Esophagus (tissue), 2 donors: ENCODE data around the gene MAN1C1. TPM values are rescaled to one million over a fixed set of nuclear protein-coding genes. Genes with fewer than 3 reads are reported as not detected.

ENCODE experiments used
- H3K27ac ChIP-seq, 2 donors: one replicate each; pipeline ENCODE4 v1.5.1; 2013; ENCODE audit warnings: low read depth in 2 of 2, mild to moderate bottlenecking in 2 of 2, inconsistent platforms in 1 of 2, low read length in 1 of 2, moderate library complexity in 1 of 2
- H3K27me3 ChIP-seq, 2 donors: one replicate each; pipeline ENCODE4 v1.6.1; 2013; ENCODE audit warnings: low read length in 2 of 2, control low read depth in 1 of 2, mild to moderate bottlenecking in 1 of 2; ENCODE audit not compliant: insufficient read depth in 2 of 2, control insufficient read depth in 1 of 2
- H3K36me3 ChIP-seq, 2 donors: one replicate each; pipeline ENCODE4 v1.6.1; 2013; ENCODE audit warnings: low read length in 1 of 2; ENCODE audit not compliant: control insufficient read depth in 2 of 2, insufficient read depth in 2 of 2
- H3K4me1 ChIP-seq, 2 donors: one replicate each; pipeline ENCODE4 v1.6.1; 2013; ENCODE audit warnings: low read length in 1 of 2; ENCODE audit not compliant: control insufficient read depth in 2 of 2, insufficient read depth in 2 of 2
- H3K4me3 ChIP-seq, 2 donors: one replicate each; pipeline ENCODE4 v1.5.1; 2013; ENCODE audit warnings: low read length in 2 of 2, mild to moderate bottlenecking in 2 of 2, low read depth in 1 of 2, moderate library complexity in 1 of 2
- H3K9me3 ChIP-seq, 2 donors: one replicate each; pipeline ENCODE4 v1.6.1; 2013; ENCODE audit warnings: mild to moderate bottlenecking in 2 of 2, low read depth in 1 of 2, low read length in 1 of 2, moderate library complexity in 1 of 2; ENCODE audit not compliant: control insufficient read depth in 2 of 2, insufficient read depth in 1 of 2
- WGBS, 2 donors: extraction: QIAGEN DNeasy Blood & Tissue Kit; methylation state at CpG; one replicate each; pipeline ENCODE4 v1.1.7; 2013; 5-methylcytosine and 5-hydroxymethylcytosine counted together
- polyA plus RNA-seq, 2 donors: library from polyadenylated mRNA; stranded (reverse); fragments of 200-250 nt; gene quantifications; one replicate each; pipeline ENCODE4 v1.2.3, GENCODE V29; 2013
- donor health status: healthy with polysubstance abuse.
- donor health status: Bipolar disorder and iron deficiency.

Gene MAN1C1
- polyA plus RNA-seq, 2 donors: 2.4 to 3.7 TPM

DNA sequence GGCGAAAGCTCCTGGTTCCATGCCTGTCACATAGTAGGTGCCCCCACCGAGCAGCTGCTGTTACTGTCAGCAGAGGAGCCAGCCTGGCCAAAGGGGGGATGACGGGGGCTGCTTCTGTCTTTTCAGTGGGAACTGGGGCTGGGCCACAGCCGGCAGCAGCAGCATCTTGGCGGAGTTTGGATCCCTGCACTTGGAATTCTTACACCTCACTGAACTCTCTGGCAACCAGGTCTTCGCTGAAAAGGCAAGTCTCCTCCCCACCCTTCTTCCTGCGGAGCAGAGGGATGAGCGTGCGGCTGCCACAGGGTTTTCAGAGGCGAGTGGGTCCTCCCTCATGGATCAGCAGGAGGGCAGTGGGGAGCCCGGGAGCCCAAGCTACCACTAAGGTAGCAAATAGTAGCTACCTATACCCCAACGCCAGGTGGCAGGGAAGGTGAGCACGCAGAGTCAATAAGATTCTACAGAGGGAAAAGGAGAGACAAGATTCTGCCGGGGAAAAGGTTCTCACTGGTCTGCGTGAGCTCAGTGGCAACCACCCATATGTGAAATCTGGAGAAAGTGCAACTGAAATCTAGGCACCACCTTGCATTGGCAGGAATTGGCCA lies 142.0 kb downstream of the MAN1C1 start:
- Histone ChIP-seq H3K27me3 (no peaks in the 10 kb centered on the region), H3K27ac (no peak overlapping the region), H3K4me1 (peaks cover 3 to 11% of the 10 kb centered on the region in 2 donors), H3K36me3 (no peaks in the 10 kb centered on the region), H3K4me3 (no peak overlapping the region), H3K9me3 (no peaks in the 10 kb centered on the region)
- whole genome bisulfite sequencing, 2 donors: 70 to 79% methylated on average over 15 of the region's 15 CpGs

DNA sequence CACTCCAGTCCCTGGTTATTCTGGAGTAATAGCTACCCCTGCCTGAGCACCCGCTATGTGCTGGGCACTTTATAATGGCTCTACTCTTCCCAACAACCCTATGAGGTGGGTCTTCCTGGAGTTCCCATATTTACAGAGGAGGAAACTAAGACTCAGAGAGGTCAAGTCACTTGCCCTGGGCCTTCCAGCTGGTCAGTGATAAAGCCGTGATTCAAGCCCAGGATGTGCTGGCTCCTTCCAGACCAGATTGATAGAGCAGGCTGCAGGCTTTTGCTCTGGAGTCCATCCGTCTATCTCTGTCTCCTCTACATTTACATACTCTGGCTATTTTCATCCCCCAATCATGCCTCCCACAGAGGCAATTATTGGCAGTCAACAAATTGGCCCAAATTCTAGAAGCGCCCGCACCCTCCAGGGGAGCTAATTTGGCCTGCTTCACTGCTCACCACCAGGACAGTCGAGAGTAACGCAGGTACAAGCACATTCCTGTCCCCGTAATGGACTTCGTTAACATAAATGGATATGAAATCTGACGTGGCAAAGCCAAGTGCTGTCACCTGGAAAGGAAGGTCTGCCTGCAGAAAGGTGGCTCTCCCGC lies 143.6 kb downstream of the MAN1C1 start:
- Histone ChIP-seq H3K4me3 (no peak overlapping the region), H3K9me3 (no peaks in the 10 kb centered on the region), H3K36me3 (no peaks in the 10 kb centered on the region), H3K27me3 (no peaks in the 10 kb centered on the region), H3K4me1 (peaks cover 3% of the 10 kb centered on the region in 2 donors), H3K27ac (no peak overlapping the region)
- 74 to 85% methylated on average over 11 of the region's 11 CpGs for WGBS, 2 donors

GRCh38 chr1:25760871-25761270 lies 144.3 kb downstream of the MAN1C1 start:
- Histone ChIP-seq H3K27me3 (no peaks in the 10 kb centered on the region), H3K4me1 (peaks cover 3% of the 10 kb centered on the region in 2 donors), H3K36me3 (no peaks in the 10 kb centered on the region), H3K9me3 (no peaks in the 10 kb centered on the region), H3K4me3 (no peak overlapping the region), H3K27ac (no peak overlapping the region)
- WGBS, 2 donors: 83% methylated on average over 5 of the region's 5 CpGs

GRCh38 chr1:25763493-25763892 lies 146.9 kb downstream of the MAN1C1 start:
- Histone ChIP-seq H3K9me3 (no peaks in the 10 kb centered on the region), H3K36me3 (no peaks in the 10 kb centered on the region), H3K4me3 (no peak overlapping the region), H3K27me3 (no peaks in the 10 kb centered on the region), H3K4me1 (peaks cover 0 to 6% of the 10 kb centered on the region in 2 donors), H3K27ac (no peak overlapping the region)
- WGBS, 2 donors: 91% methylated on average over 10 of the region's 10 CpGs

GRCh38 chr1:25765136-25765922 lies 148.7 kb downstream of the MAN1C1 start:
- H3K27me3 ChIP-seq: no peaks in the 10 kb centered on the region
- H3K9me3 ChIP-seq: peaks cover 0 to 2% of the 10 kb centered on the region in 2 donors
- H3K4me3 ChIP-seq: no peak overlapping the region
- peaks cover 0 to 11% of the 10 kb centered on the region in 2 donors for H3K4me1 ChIP-seq
- H3K36me3 ChIP-seq: peaks cover 0 to 4% of the 10 kb centered on the region in 2 donors
- peak overlapping the region in 1 of 2 donors; percentile 23 for H3K27ac ChIP-seq
- WGBS, 2 donors: 49 to 58% methylated on average over 8 of the region's 8 CpGs

DNA sequence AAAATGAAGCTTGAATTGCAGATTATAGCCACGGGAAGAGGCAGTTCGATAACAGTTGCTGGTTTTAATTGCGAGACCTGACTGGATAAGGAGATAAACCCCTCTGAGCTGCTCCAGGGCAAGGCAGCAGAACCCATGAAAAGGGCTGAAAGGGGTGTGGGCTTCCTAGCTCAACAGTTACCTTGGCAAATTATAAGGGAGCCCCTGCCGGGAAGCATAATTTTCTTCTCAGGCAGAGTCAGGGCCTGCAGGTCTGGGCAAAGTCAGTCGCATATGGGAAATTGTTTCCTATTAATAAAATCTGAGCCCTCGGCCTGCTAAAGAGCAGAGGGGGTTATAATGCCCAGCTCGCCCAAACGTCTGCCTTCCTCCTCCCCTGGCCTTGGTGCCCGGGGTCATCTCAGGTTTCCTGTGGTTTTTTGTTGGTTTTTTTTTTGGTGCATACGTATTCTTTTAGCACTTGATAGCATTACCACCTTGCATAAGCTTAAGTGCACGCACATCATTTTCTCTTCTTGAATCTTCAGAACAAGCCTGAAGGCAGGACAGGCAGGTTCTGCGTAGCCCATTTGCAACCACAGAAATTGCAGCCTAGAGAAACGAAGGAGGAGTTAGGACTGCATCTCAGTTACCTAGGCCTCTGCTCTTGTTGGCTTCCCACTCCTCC lies 149.5 kb downstream of the MAN1C1 start:
- H3K36me3 ChIP-seq: peaks cover 0 to 4% of the 10 kb centered on the region in 2 donors
- H3K27me3 ChIP-seq: no peaks in the 10 kb centered on the region
- H3K9me3 ChIP-seq: peaks cover 0 to 2% of the 10 kb centered on the region in 2 donors
- peaks cover 0 to 11% of the 10 kb centered on the region in 2 donors for H3K4me1 ChIP-seq
- WGBS, 2 donors: 42 to 44% methylated on average over 13 of the region's 13 CpGs
- no peak overlapping the region for H3K4me3 ChIP-seq
- H3K27ac ChIP-seq: peak overlapping the region; percentile 47 to 58

- 48 to 55% methylated on average over 13 of the region's 13 CpGs for WGBS, 2 donors
- Histone ChIP-seq H3K4me1 (peaks cover 3 to 11% of the 10 kb centered on the region in 2 donors), H3K27ac (peak overlapping the region; percentile 47 to 58), H3K27me3 (no peaks in the 10 kb centered on the region), H3K36me3 (peaks cover 0 to 4% of the 10 kb centered on the region in 2 donors), H3K9me3 (peaks cover 0 to 2% of the 10 kb centered on the region in 2 donors), H3K4me3 (no peak overlapping the region)
Measured at GRCh38 chr1:25766721-25767436, 150.3 kb downstream of the MAN1C1 start.

- peaks cover 0 to 4% of the 10 kb centered on the region in 2 donors for H3K36me3 ChIP-seq
- no peaks in the 10 kb centered on the region for H3K27me3 ChIP-seq
- no peak overlapping the region for H3K27ac ChIP-seq
- H3K9me3 ChIP-seq: peaks cover 0 to 2% of the 10 kb centered on the region in 2 donors
- no peak overlapping the region for H3K4me3 ChIP-seq
- H3K4me1 ChIP-seq: peaks cover 3 to 11% of the 10 kb centered on the region in 2 donors
Measured at GRCh38 chr1:25767437-25767770, 150.8 kb downstream of the MAN1C1 start.

DNA sequence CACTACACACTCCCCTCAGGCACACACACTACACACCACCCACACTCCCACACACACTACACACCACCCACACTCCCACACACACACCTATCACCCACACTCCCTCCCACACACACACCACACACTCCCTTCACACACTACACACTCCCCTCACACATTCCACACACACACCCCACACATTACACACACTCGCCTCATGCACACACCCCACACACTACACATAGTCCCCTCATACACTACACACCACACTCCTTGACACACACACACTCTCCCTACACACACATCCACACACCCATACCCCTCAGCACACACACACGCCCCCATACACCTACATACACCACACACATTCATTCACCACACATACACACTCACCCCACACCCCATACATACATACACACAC lies 152.4 kb downstream of the MAN1C1 start:
- Histone ChIP-seq H3K27ac (no peak overlapping the region), H3K9me3 (peaks cover 0 to 2% of the 10 kb centered on the region in 2 donors), H3K4me3 (no peak overlapping the region), H3K4me1 (peaks cover 3 to 11% of the 10 kb centered on the region in 2 donors), H3K27me3 (no peaks in the 10 kb centered on the region), H3K36me3 (peaks cover 0 to 4% of the 10 kb centered on the region in 2 donors)
- 96 to 98% methylated on average over 2 of the region's 2 CpGs for WGBS, 2 donors
